ENCODE data around the gene HECTD4. TPM values are rescaled to one million over a fixed set of nuclear protein-coding genes. Genes with fewer than 3 reads are reported as not detected.

HECTD4 gene
- total RNA-seq, 1 donor from 2014 or later, result 33.6 TPM

GRCh38 chr12:112333019-112333418 is 49.2 kb downstream of the HECTD4 start:
- Mint-ChIP-seq H3K4me3 (no peak overlapping the region), H3K4me1 (no peaks in the 10 kb centered on the region), H3K9me3 (no peaks in the 10 kb centered on the region), H3K27me3 (no peaks in the 10 kb centered on the region), H3K27ac (no peak overlapping the region), H3K36me3 (ENCODE audit: low read depth) (no peaks in the 10 kb centered on the region)
- intact Hi-C loops (cut with micrococcal nuclease), result no loop called here
- DNase-seq, result no peak

- Mint-ChIP-seq H3K4me1 (no peaks in the 10 kb centered on the region), H3K9me3 (no peaks in the 10 kb centered on the region), H3K4me3 (no peak overlapping the region), H3K27ac (no peak overlapping the region), H3K36me3 (ENCODE audit: low read depth) (no peaks in the 10 kb centered on the region), H3K27me3 (no peaks in the 10 kb centered on the region)
- intact Hi-C loops (cut with micrococcal nuclease), result no loop called here
- DNase-seq, result no peak
These were observed 50.3 kb downstream of the HECTD4 start for GRCh38 chr12:112331886-112332285.

- no peak for DNase-seq
- H3K27me3 Mint-ChIP-seq, result no peaks in the 10 kb centered on the region
- no peaks in the 10 kb centered on the region for H3K36me3 Mint-ChIP-seq (ENCODE audit: low read depth)
- no peaks in the 10 kb centered on the region for H3K4me1 Mint-ChIP-seq
- no peaks in the 10 kb centered on the region for H3K9me3 Mint-ChIP-seq
- H3K4me3 Mint-ChIP-seq, result no peak overlapping the region
- H3K27ac Mint-ChIP-seq, result no peak overlapping the region
- intact Hi-C loops (cut with micrococcal nuclease), result no loop called here
These were observed 51.5 kb downstream of the HECTD4 start for GRCh38 chr12:112330706-112331105.

- intact Hi-C loops (cut with micrococcal nuclease), result no loop called here
- H3K4me1 Mint-ChIP-seq, result no peaks in the 10 kb centered on the region
- no peaks in the 10 kb centered on the region for H3K9me3 Mint-ChIP-seq
- no peaks in the 10 kb centered on the region for H3K27me3 Mint-ChIP-seq
- no peak overlapping the region for H3K4me3 Mint-ChIP-seq
- H3K27ac Mint-ChIP-seq, result no peak overlapping the region
- DNase-seq, result no peak
- no peaks in the 10 kb centered on the region for H3K36me3 Mint-ChIP-seq (ENCODE audit: low read depth)
These were observed 53.6 kb downstream of the HECTD4 start for GRCh38 chr12:112328456-112329124.

- intact Hi-C loops (cut with micrococcal nuclease), result no loop called here
These were observed 54.9 kb downstream of the HECTD4 start for GRCh38 chr12:112327209-112327938.

GRCh38 chr12:112325622-112326207 is 56.5 kb downstream of the HECTD4 start:
- no peak for DNase-seq
- Mint-ChIP-seq H3K27me3 (no peaks in the 10 kb centered on the region), H3K4me3 (no peak overlapping the region), H3K36me3 (ENCODE audit: low read depth) (no peaks in the 10 kb centered on the region), H3K9me3 (no peaks in the 10 kb centered on the region), H3K27ac (no peak overlapping the region), H3K4me1 (peaks cover 1% of the 10 kb centered on the region)
- intact Hi-C loops (cut with micrococcal nuclease), result no loop called here

More at GRCh38 chr12:112327209-112327938, 54.9 kb downstream of the HECTD4 start:
- H3K27me3 Mint-ChIP-seq, result no peaks in the 10 kb centered on the region
- H3K4me1 Mint-ChIP-seq, result peaks cover 1% of the 10 kb centered on the region
- DNase-seq, result no peak
- no peaks in the 10 kb centered on the region for H3K36me3 Mint-ChIP-seq (ENCODE audit: low read depth)
- no peak overlapping the region for H3K4me3 Mint-ChIP-seq
- no peaks in the 10 kb centered on the region for H3K9me3 Mint-ChIP-seq
- H3K27ac Mint-ChIP-seq, result no peak overlapping the region

- Mint-ChIP-seq H3K4me3 (no peak overlapping the region), H3K27ac (no peak overlapping the region), H3K36me3 (ENCODE audit: low read depth) (no peaks in the 10 kb centered on the region), H3K27me3 (no peaks in the 10 kb centered on the region), H3K4me1 (peaks cover 1% of the 10 kb centered on the region), H3K9me3 (no peaks in the 10 kb centered on the region)
- intact Hi-C loops (cut with micrococcal nuclease), result no loop called here
- no peak for DNase-seq
These were observed 57.1 kb downstream of the HECTD4 start for GRCh38 chr12:112325157-112325556.

GRCh38 chr12:112322882-112323547 is 59.2 kb downstream of the HECTD4 start:
- DNase-seq, result no peak
- intact Hi-C loops (cut with micrococcal nuclease), result no loop called here
- Mint-ChIP-seq H3K36me3 (ENCODE audit: low read depth) (peaks cover 9% of the 10 kb centered on the region), H3K27me3 (no peaks in the 10 kb centered on the region), H3K27ac (no peak overlapping the region), H3K4me1 (peaks cover 1% of the 10 kb centered on the region), H3K4me3 (no peak overlapping the region), H3K9me3 (no peaks in the 10 kb centered on the region)

GRCh38 chr12:112322441-112322840 is 59.8 kb downstream of the HECTD4 start:
- intact Hi-C loops (cut with micrococcal nuclease), result no loop called here
- DNase-seq, result no peak
- no peaks in the 10 kb centered on the region for H3K9me3 Mint-ChIP-seq
- H3K36me3 Mint-ChIP-seq (ENCODE audit: low read depth), result peaks cover 10% of the 10 kb centered on the region
- peaks cover 1% of the 10 kb centered on the region for H3K4me1 Mint-ChIP-seq
- H3K27ac Mint-ChIP-seq, result no peak overlapping the region
- H3K27me3 Mint-ChIP-seq, result no peaks in the 10 kb centered on the region
- H3K4me3 Mint-ChIP-seq, result no peak overlapping the region

GRCh38 chr12:112321245-112321644 is 61.0 kb downstream of the HECTD4 start:
- Mint-ChIP-seq H3K36me3 (ENCODE audit: low read depth) (peaks cover 14% of the 10 kb centered on the region), H3K27me3 (no peaks in the 10 kb centered on the region), H3K9me3 (no peaks in the 10 kb centered on the region), H3K4me3 (no peak overlapping the region), H3K4me1 (peaks cover 1% of the 10 kb centered on the region), H3K27ac (no peak overlapping the region)
- intact Hi-C loops (cut with micrococcal nuclease), result no loop called here
- DNase-seq, result no peak

- no peak overlapping the region for H3K27ac Mint-ChIP-seq
- H3K27me3 Mint-ChIP-seq, result no peaks in the 10 kb centered on the region
- H3K4me1 Mint-ChIP-seq, result peaks cover 1% of the 10 kb centered on the region
- no peak overlapping the region for H3K4me3 Mint-ChIP-seq
- no peaks in the 10 kb centered on the region for H3K9me3 Mint-ChIP-seq
- DNase-seq, result no peak
- intact Hi-C loops (cut with micrococcal nuclease), result no loop called here
- H3K36me3 Mint-ChIP-seq (ENCODE audit: low read depth), result peaks cover 17% of the 10 kb centered on the region
These were observed 62.8 kb downstream of the HECTD4 start for GRCh38 chr12:112319395-112319794.

GRCh38 chr12:112317481-112317880 is 64.8 kb downstream of the HECTD4 start:
- Mint-ChIP-seq H3K27me3 (no peaks in the 10 kb centered on the region), H3K4me1 (no peaks in the 10 kb centered on the region), H3K4me3 (no peak overlapping the region), H3K27ac (no peak overlapping the region), H3K9me3 (no peaks in the 10 kb centered on the region), H3K36me3 (ENCODE audit: low read depth) (peaks cover 21% of the 10 kb centered on the region)
- intact Hi-C loops (cut with micrococcal nuclease), result no loop called here
- DNase-seq, result no peak

- Mint-ChIP-seq H3K36me3 (ENCODE audit: low read depth) (peaks cover 31% of the 10 kb centered on the region), H3K4me3 (no peak overlapping the region), H3K4me1 (no peaks in the 10 kb centered on the region), H3K27me3 (no peaks in the 10 kb centered on the region), H3K27ac (no peak overlapping the region), H3K9me3 (no peaks in the 10 kb centered on the region)
- intact Hi-C loops (cut with micrococcal nuclease), result no loop called here
- DNase-seq, result no peak
These were observed 67.2 kb downstream of the HECTD4 start for GRCh38 chr12:112314981-112315380.

- H3K36me3 Mint-ChIP-seq (ENCODE audit: low read depth), result peaks cover 30% of the 10 kb centered on the region
- intact Hi-C loops (cut with micrococcal nuclease), result no loop called here
- no peak for DNase-seq
- H3K9me3 Mint-ChIP-seq, result no peaks in the 10 kb centered on the region
- H3K27ac Mint-ChIP-seq, result no peak overlapping the region
- no peaks in the 10 kb centered on the region for H3K27me3 Mint-ChIP-seq
- H3K4me3 Mint-ChIP-seq, result no peak overlapping the region
- no peaks in the 10 kb centered on the region for H3K4me1 Mint-ChIP-seq
These were observed 72.4 kb downstream of the HECTD4 start for GRCh38 chr12:112309797-112310196.
